HEK293 (cell line): Measurements from ENCODE around the gene NUMBL.

Experiments
- CTCF ChIA-PET: fragments of 350-600 bp; formaldehyde crosslinking; extraction: SDS; loops from one replicate; lab custom pipeline; 2021; ENCODE audit warnings: antibody characterized with exemption; lab: Yijun Ruan, JAX
- POLR2A ChIA-PET: fragments of 300-600 bp; formaldehyde crosslinking; extraction: SDS; loops from one replicate; lab custom pipeline; 2020; ENCODE audit warnings: antibody characterized with exemption, inconsistent platforms; lab: Yijun Ruan, JAX
- H3K27ac ChIP-seq: fragments of 200-500 bp; sonication (Bioruptor generic); 2 replicates; pipeline ENCODE4 v1.5.1; 2014; ENCODE audit warnings: low read depth, low read length, control low read depth, inconsistent platforms; ENCODE audit errors: extremely low read depth
- H3K36me3 ChIP-seq, 2 experiments: fragments of 200-500 bp in 1 of 2; sonication (Bioruptor generic) in 1 of 2; 1 replicate in 1 of 2; 2 replicates in 1 of 2; pipeline ENCODE4 v1.5.1; 2014 to 2017; ENCODE audit warnings: inconsistent platforms in 2 of 2, low read length in 2 of 2; ENCODE audit not compliant: control insufficient read depth in 2 of 2, insufficient read depth in 1 of 2
- H3K4me1 ChIP-seq: fragments of 200-500 bp; sonication (Bioruptor generic); 2 replicates; pipeline ENCODE4 v1.5.1; 2014; ENCODE audit warnings: mild to moderate bottlenecking, low read length, inconsistent platforms; ENCODE audit not compliant: control insufficient read depth, insufficient read depth
- H3K4me3 ChIP-seq: 2 replicates; pipeline ENCODE4 v1.5.1; 2011; ENCODE audit warnings: low read depth, mild to moderate bottlenecking, control low read depth, low read length, moderate library complexity
- H3K9me3 ChIP-seq: fragments of 200-500 bp; sonication (Bioruptor generic); 2 replicates; pipeline ENCODE4 v1.5.1; 2014; ENCODE audit warnings: low read depth, low read length, inconsistent platforms; ENCODE audit not compliant: control insufficient read depth, insufficient read depth
- GFI1B ChIP-seq: fragments of 450-650 bp; formaldehyde crosslinking; IDR thresholded peaks from 2 replicates; pipeline ENCODE4 v1.5.1; 2016; ENCODE audit warnings: missing biosample characterization, missing genetic modification characterization
- KLF1 ChIP-seq: fragments of 450-650 bp; formaldehyde crosslinking; IDR thresholded peaks from 2 replicates; pipeline ENCODE4 v1.5.1; 2016; ENCODE audit warnings: missing biosample characterization, missing genetic modification characterization
- ZFP3 ChIP-seq: fragments of 450-650 bp; formaldehyde crosslinking; IDR thresholded peaks from 2 replicates; pipeline ENCODE4 v1.5.1; 2016; ENCODE audit warnings: low read depth, missing biosample characterization, missing genetic modification characterization
- ZIC2 ChIP-seq: fragments of 450-650 bp; formaldehyde crosslinking; IDR thresholded peaks from 2 replicates; pipeline ENCODE4 v1.5.1; 2016; ENCODE audit warnings: missing biosample characterization, missing genetic modification characterization
- ZNF112 ChIP-seq: fragments of 450-650 bp; formaldehyde crosslinking; IDR thresholded peaks from 2 replicates; pipeline ENCODE4 v1.5.0; 2017; ENCODE audit warnings: missing biosample characterization, missing genetic modification characterization
- ZNF16 ChIP-seq: fragments of 450-650 bp; formaldehyde crosslinking; IDR thresholded peaks from 2 replicates; pipeline ENCODE4 v1.5.1; 2016; ENCODE audit warnings: low read depth, missing biosample characterization, missing genetic modification characterization
- ZNF184 ChIP-seq: fragments of 450-650 bp; IDR thresholded peaks from 2 replicates; pipeline ENCODE4 v1.5.1; 2018; ENCODE audit warnings: missing biosample characterization, mild to moderate bottlenecking, missing genetic modification characterization
- ZNF214 ChIP-seq: fragments of 450-650 bp; formaldehyde crosslinking; IDR thresholded peaks from 2 replicates; pipeline ENCODE4 v1.5.1; 2017; ENCODE audit warnings: missing biosample characterization, mild to moderate bottlenecking, missing genetic modification characterization, borderline replicate concordance
- ZNF239 ChIP-seq: fragments of 450-650 bp; formaldehyde crosslinking; IDR thresholded peaks from 2 replicates; pipeline ENCODE4 v1.5.1; 2016; ENCODE audit warnings: missing biosample characterization, missing genetic modification characterization
- ZNF623 ChIP-seq: fragments of 450-650 bp; formaldehyde crosslinking; IDR thresholded peaks from 2 replicates; pipeline ENCODE4 v1.5.1; 2016; ENCODE audit warnings: missing biosample characterization, missing genetic modification characterization
- ZNF658 ChIP-seq: fragments of 450-650 bp; formaldehyde crosslinking; IDR thresholded peaks from 2 replicates; pipeline ENCODE4; 2016; ENCODE audit warnings: missing biosample characterization, missing genetic modification characterization
- ZNF76 ChIP-seq: fragments of 450-650 bp; formaldehyde crosslinking; IDR thresholded peaks from 2 replicates; pipeline ENCODE4; 2016; ENCODE audit warnings: low read depth, missing biosample characterization, missing genetic modification characterization, borderline replicate concordance
- ZNF776 ChIP-seq: fragments of 450-650 bp; formaldehyde crosslinking; IDR thresholded peaks from 2 replicates; pipeline ENCODE4 v1.5.0; 2017; ENCODE audit warnings: missing biosample characterization, missing genetic modification characterization, borderline replicate concordance
- ZNF785 ChIP-seq: fragments of 450-650 bp; formaldehyde crosslinking; IDR thresholded peaks from 2 replicates; pipeline ENCODE4 v1.5.1; 2016; ENCODE audit warnings: missing biosample characterization, missing genetic modification characterization
- ZNF792 ChIP-seq: fragments of 450-650 bp; formaldehyde crosslinking; IDR thresholded peaks from 2 replicates; pipeline ENCODE4 v1.5.1; 2016; ENCODE audit warnings: missing biosample characterization, missing genetic modification characterization
- TF ChIP-seq, protein P1 (sequence below): fragments of 450-650 bp; formaldehyde crosslinking; IDR thresholded peaks from 2 replicates; pipeline ENCODE4 v1.5.1; 2016; ENCODE audit warnings: missing biosample characterization, missing genetic modification characterization
- TF ChIP-seq, protein P2 (sequence below): fragments of 450-650 bp; formaldehyde crosslinking; IDR thresholded peaks from 2 replicates; pipeline ENCODE4 v1.5.1; 2016; ENCODE audit warnings: missing biosample characterization, missing genetic modification characterization
- TF ChIP-seq, protein P3 (sequence below): fragments of 450-650 bp; formaldehyde crosslinking; IDR thresholded peaks from 2 replicates; pipeline ENCODE4 v1.5.1; 2016; ENCODE audit warnings: missing biosample characterization, missing genetic modification characterization
- TF ChIP-seq, protein P4 (sequence below): fragments of 450-650 bp; formaldehyde crosslinking; IDR thresholded peaks from 2 replicates; pipeline ENCODE4 v1.5.1; 2016; ENCODE audit warnings: missing biosample characterization, missing genetic modification characterization
- TF ChIP-seq, protein P5 (sequence below): fragments of 450-650 bp; formaldehyde crosslinking; conservative IDR thresholded peaks from 2 replicates; pipeline ENCODE4 v1.5.1; 2016; ENCODE audit warnings: low read depth, missing biosample characterization, missing genetic modification characterization

Gene NUMBL

DNA sequence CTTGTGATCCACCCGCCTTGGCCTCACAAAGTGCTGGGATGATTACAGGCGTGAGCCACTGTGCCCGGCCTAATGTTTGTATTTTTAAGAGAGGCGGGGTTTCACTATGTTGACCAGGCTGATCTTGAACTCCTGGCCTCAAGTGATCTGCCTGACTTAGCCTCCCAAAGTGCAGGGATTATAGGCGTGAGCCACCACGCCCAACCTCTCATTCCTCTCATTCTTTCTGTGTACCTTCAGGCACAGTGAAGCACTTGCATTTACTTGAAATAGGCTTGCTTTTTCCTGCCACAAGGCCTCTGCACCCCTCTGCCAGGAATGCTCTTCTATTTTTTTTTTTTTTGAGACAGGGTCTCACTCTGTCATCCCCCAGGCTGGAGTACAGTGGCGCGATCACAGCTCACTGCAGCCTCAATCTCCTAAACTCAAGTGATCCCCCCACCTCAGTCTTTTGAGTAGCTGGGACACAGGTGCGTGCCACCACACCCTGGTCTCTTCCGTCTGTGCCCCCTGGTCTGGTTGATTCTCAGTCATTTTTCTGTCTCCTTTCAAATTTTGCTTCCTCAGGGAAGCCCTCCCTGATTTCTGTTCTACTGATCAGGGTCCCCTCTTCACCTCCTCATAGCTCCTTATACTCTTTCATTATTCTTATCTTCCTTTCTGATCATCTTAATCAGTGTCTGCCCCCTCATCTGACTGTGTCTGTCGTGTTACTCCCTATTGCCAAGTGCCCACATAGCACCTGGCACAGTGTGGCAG lies 44.7 kb upstream of the NUMBL start:
- peaks cover 82 to 85% of the 10 kb centered on the region in 2 experiments for H3K36me3 ChIP-seq
- POLR2A ChIA-PET, result interaction anchor here (1.5 to 2.4 kb wide), 2 partner anchors 8 to 18 kb away, joined by 3 to 9 read pairs; partner anchors contain the start of genes COQ8B and ITPKC

DNA sequence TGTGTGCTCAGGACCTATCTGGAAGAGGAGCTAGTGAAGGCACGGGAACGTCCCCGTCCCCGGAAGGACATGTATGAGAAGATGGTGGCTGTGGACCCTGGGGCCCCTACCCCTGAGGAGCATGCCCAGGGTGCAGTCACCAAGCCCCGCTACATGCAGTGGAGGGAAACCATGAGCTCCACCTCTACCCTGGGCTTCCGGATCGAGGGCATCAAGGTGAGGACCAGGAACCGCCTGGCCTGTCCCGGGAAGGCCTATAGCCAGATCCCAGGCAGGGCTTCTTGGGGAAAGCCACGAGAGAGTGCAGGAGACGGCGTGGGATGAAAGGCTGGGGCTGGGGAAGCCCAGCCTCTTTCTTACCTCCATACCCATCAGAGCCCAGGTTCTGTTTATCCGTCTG lies 42.7 kb upstream of the NUMBL start:
- no peak overlapping the region for H3K27ac ChIP-seq
- no peaks in the 10 kb centered on the region for H3K9me3 ChIP-seq
- H3K4me3 ChIP-seq, result no peak overlapping the region
- peaks cover 83 to 93% of the 10 kb centered on the region in 2 experiments for H3K36me3 ChIP-seq
- no peaks in the 10 kb centered on the region for H3K4me1 ChIP-seq
- POLR2A ChIA-PET, result interaction anchor here (1.2 kb wide), 1 partner anchor 17 kb away, joined by 4 read pairs; the partner anchor contains the start of genes ACTMAP and SNRPA
- CTCF ChIA-PET, result interaction anchor here (0.6 to 1.8 kb wide), 5 partner anchors 14 to 224 kb away, joined by 3 to 6 read pairs (median 3); no protein-coding TSS in a partner anchor
- no peak for TF ChIP-seq ZNF184 (tag by site-specific recombination)
- TF ChIP-seq ZNF239, result no peak
- TF ChIP-seq ZIC2 (tag by site-specific recombination), result no peak
- no peak for TF ChIP-seq ZNF623 (tag by site-specific recombination)
- TF ChIP-seq, protein P1, sequence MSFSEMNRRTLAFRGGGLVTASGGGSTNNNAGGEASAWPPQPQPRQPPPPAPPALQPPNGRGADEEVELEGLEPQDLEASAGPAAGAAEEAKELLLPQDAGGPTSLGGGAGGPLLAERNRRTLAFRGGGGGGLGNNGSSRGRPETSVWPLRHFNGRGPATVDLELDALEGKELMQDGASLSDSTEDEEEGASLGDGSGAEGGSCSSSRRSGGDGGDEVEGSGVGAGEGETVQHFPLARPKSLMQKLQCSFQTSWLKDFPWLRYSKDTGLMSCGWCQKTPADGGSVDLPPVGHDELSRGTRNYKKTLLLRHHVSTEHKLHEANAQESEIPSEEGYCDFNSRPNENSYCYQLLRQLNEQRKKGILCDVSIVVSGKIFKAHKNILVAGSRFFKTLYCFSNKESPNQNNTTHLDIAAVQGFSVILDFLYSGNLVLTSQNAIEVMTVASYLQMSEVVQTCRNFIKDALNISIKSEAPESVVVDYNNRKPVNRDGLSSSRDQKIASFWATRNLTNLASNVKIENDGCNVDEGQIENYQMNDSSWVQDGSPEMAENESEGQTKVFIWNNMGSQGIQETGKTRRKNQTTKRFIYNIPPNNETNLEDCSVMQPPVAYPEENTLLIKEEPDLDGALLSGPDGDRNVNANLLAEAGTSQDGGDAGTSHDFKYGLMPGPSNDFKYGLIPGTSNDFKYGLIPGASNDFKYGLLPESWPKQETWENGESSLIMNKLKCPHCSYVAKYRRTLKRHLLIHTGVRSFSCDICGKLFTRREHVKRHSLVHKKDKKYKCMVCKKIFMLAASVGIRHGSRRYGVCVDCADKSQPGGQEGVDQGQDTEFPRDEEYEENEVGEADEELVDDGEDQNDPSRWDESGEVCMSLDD (tag by site-specific recombination), result no peak
- TF ChIP-seq ZNF16, result no peak
- no peak for TF ChIP-seq GFI1B (tag by site-specific recombination)
- TF ChIP-seq ZNF76 (tag by site-specific recombination), result no peak
- no peak for TF ChIP-seq ZNF214 (tag by site-specific recombination)
- TF ChIP-seq ZNF776 (tag by site-specific recombination), result no peak
- TF ChIP-seq ZNF112, result no peak
- TF ChIP-seq, protein P2, sequence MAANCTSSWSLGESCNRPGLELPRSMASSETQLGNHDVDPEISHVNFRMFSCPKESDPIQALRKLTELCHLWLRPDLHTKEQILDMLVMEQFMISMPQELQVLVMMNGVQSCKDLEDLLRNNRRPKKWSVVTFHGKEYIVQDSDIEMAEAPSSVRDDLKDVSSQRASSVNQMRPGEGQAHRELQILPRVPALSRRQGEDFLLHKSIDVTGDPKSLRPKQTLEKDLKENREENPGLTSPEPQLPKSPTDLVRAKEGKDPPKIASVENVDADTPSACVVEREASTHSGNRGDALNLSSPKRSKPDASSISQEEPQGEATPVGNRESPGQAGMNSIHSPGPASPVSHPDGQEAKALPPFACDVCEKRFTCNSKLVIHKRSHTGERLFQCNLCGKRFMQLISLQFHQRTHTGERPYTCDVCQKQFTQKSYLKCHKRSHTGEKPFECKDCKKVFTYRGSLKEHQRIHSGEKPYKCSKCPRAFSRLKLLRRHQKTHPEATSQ (tag by site-specific recombination), result no peak
- TF ChIP-seq ZNF785 (tag by site-specific recombination), result no peak
- TF ChIP-seq ZNF658 (tag by site-specific recombination), result no peak
- TF ChIP-seq, protein P3, sequence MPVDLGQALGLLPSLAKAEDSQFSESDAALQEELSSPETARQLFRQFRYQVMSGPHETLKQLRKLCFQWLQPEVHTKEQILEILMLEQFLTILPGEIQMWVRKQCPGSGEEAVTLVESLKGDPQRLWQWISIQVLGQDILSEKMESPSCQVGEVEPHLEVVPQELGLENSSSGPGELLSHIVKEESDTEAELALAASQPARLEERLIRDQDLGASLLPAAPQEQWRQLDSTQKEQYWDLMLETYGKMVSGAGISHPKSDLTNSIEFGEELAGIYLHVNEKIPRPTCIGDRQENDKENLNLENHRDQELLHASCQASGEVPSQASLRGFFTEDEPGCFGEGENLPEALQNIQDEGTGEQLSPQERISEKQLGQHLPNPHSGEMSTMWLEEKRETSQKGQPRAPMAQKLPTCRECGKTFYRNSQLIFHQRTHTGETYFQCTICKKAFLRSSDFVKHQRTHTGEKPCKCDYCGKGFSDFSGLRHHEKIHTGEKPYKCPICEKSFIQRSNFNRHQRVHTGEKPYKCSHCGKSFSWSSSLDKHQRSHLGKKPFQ (tag by site-specific recombination), result no peak
- TF ChIP-seq, protein P4, sequence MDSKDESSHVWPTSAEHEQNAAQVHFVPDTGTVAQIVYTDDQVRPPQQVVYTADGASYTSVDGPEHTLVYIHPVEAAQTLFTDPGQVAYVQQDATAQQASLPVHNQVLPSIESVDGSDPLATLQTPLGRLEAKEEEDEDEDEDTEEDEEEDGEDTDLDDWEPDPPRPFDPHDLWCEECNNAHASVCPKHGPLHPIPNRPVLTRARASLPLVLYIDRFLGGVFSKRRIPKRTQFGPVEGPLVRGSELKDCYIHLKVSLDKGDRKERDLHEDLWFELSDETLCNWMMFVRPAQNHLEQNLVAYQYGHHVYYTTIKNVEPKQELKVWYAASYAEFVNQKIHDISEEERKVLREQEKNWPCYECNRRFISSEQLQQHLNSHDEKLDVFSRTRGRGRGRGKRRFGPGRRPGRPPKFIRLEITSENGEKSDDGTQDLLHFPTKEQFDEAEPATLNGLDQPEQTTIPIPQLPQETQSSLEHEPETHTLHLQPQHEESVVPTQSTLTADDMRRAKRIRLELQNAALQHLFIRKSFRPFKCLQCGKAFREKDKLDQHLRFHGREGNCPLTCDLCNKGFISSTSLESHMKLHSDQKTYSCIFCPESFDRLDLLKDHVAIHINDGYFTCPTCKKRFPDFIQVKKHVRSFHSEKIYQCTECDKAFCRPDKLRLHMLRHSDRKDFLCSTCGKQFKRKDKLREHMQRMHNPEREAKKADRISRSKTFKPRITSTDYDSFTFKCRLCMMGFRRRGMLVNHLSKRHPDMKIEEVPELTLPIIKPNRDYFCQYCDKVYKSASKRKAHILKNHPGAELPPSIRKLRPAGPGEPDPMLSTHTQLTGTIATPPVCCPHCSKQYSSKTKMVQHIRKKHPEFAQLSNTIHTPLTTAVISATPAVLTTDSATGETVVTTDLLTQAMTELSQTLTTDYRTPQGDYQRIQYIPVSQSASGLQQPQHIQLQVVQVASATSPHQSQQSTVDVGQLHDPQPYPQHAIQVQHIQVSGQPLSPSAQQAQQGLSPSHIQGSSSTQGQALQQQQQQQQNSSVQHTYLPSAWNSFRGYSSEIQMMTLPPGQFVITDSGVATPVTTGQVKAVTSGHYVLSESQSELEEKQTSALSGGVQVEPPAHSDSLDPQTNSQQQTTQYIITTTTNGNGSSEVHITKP, result no peak
- no peak for TF ChIP-seq ZNF792 (tag by site-specific recombination)
- TF ChIP-seq, protein P5, sequence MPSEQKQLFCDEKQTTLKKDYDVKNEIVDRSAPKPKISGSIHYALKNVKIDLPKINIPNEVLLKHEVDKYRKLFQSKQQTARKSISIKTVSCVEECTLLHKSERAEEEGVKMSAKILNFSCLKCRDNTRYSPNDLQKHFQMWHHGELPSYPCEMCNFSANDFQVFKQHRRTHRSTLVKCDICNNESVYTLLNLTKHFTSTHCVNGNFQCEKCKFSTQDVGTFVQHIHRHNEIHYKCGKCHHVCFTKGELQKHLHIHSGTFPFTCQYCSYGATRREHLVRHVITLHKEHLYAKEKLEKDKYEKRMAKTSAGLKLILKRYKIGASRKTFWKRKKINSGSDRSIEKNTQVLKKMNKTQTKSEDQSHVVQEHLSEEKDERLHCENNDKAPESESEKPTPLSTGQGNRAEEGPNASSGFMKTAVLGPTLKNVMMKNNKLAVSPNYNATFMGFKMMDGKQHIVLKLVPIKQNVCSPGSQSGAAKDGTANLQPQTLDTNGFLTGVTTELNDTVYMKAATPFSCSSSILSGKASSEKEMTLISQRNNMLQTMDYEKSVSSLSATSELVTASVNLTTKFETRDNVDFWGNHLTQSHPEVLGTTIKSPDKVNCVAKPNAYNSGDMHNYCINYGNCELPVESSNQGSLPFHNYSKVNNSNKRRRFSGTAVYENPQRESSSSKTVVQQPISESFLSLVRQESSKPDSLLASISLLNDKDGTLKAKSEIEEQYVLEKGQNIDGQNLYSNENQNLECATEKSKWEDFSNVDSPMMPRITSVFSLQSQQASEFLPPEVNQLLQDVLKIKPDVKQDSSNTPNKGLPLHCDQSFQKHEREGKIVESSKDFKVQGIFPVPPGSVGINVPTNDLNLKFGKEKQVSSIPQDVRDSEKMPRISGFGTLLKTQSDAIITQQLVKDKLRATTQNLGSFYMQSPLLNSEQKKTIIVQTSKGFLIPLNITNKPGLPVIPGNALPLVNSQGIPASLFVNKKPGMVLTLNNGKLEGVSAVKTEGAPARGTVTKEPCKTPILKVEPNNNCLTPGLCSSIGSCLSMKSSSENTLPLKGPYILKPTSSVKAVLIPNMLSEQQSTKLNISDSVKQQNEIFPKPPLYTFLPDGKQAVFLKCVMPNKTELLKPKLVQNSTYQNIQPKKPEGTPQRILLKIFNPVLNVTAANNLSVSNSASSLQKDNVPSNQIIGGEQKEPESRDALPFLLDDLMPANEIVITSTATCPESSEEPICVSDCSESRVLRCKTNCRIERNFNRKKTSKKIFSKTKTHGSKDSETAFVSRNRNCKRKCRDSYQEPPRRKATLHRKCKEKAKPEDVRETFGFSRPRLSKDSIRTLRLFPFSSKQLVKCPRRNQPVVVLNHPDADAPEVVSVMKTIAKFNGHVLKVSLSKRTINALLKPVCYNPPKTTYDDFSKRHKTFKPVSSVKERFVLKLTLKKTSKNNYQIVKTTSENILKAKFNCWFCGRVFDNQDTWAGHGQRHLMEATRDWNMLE (tag by site-specific recombination), result no peak

More for the DNA sequence above, 44.7 kb upstream of the NUMBL start:
- Histone ChIP-seq H3K4me3 (no peak overlapping the region), H3K9me3 (no peaks in the 10 kb centered on the region), H3K27ac (no peak overlapping the region), H3K4me1 (no peaks in the 10 kb centered on the region)
- TF ChIP-seq ZFP3 (tag by site-specific recombination) (no peak), KLF1 (tag by site-specific recombination) (peak; percentile 88)
- CTCF ChIA-PET, result interaction anchor here (0.6 to 1.1 kb wide), 3 partner anchors 132 to 1219 kb away, joined by 3 read pairs; no protein-coding TSS in a partner anchor
